ENCODE data around the gene RNF167. TPM values are rescaled to one million over a fixed set of nuclear protein-coding genes. Genes with fewer than 3 reads are reported as not detected.

The RNF167 gene
- total and polyA plus RNA-seq, 2 of the 13 experiments (the other 11 are each of a cell fraction or from before 2014, with no cell fraction given), result 44.1 to 45.4 TPM

DNA sequence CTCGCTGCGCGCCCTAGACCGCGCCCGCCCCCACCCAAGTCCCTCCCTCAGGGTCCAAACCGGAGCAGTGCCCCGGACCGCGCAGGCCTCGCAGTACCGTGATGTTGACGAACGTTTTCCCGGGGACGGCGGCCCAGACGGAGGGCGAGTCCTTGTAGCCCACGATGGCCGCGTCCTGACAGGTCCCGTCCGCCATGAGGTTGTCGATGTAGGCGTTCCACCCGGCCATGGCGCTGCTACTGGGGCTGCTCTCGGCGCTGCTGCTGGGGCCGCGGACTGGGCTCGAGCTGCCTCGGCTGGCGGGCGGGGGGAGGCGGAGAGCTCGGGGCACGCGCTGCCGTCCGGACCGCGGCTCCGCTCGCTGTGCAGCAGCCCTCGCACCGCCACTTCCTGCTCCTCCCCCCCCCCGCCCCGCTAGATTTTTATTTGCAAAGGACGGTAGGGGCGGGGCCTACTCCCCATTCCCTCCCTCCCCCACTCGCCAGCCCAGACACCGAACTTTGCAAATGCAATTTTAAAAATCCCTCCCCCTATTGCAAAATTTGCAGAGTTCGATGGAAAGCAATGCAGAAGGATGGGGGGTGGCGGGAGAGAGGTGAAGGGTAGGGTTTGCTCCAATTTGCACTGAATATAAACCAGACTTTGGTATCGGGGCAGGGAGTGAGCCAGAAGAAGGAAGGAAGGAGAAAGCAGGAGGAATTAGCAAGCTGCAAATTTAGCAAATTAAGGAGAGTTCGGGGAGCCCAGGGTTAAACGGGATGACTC is 8.3 kb downstream of the RNF167 start, which contains the start of gene PFN1 (continued):
- TF ChIP-seq AGO2 (optimal IDR thresholded peaks at IDR 0.05; ENCODE audit: low read depth, low read length) (peak; percentile 87), RFXANK (CRISPR knock-in tag; IDR thresholded peaks at IDR 0.05) (no peak), NPAS2 (CRISPR knock-in tag; IDR thresholded peaks at IDR 0.05; ENCODE audit: borderline replicate concordance) (no peak), BORCS8-MEF2B (CRISPR knock-in tag; IDR thresholded peaks at IDR 0.05) (peak; percentile 62; the same call in 1 of the 2 replicates), ZEB1 (IDR thresholded peaks at IDR 0.05; ENCODE audit: insufficient replicate concordance, low read depth) (no peak), ZBTB3 (CRISPR knock-in tag; IDR thresholded peaks at IDR 0.05; ENCODE audit: borderline replicate concordance, low read depth) (no peak), REL (CRISPR knock-in tag; conservative IDR thresholded peaks at IDR 0.05) (peak; percentile 94), ELF1 (CRISPR knock-in tag; IDR thresholded peaks at IDR 0.05) (no peak; the same call in 1 of the 2 replicates), ZFP41 (CRISPR knock-in tag; IDR thresholded peaks at IDR 0.05; ENCODE audit: borderline replicate concordance) (no peak), ZSCAN31 (CRISPR knock-in tag; IDR thresholded peaks at IDR 0.05; ENCODE audit: low read depth) (0 out of 2 replicates have a peak, but pooled peaks have one; percentile 58)
- TF ChIP-seq, protein P1, sequence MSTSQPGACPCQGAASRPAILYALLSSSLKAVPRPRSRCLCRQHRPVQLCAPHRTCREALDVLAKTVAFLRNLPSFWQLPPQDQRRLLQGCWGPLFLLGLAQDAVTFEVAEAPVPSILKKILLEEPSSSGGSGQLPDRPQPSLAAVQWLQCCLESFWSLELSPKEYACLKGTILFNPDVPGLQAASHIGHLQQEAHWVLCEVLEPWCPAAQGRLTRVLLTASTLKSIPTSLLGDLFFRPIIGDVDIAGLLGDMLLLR (CRISPR knock-in tag; IDR thresholded peaks at IDR 0.05), result no peak; the same call in 1 of the 2 replicates
- TF ChIP-seq, protein P2, sequence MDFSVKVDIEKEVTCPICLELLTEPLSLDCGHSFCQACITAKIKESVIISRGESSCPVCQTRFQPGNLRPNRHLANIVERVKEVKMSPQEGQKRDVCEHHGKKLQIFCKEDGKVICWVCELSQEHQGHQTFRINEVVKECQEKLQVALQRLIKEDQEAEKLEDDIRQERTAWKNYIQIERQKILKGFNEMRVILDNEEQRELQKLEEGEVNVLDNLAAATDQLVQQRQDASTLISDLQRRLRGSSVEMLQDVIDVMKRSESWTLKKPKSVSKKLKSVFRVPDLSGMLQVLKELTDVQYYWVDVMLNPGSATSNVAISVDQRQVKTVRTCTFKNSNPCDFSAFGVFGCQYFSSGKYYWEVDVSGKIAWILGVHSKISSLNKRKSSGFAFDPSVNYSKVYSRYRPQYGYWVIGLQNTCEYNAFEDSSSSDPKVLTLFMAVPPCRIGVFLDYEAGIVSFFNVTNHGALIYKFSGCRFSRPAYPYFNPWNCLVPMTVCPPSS (IDR thresholded peaks at IDR 0.05), result no peak
- TF ChIP-seq, protein P3, sequence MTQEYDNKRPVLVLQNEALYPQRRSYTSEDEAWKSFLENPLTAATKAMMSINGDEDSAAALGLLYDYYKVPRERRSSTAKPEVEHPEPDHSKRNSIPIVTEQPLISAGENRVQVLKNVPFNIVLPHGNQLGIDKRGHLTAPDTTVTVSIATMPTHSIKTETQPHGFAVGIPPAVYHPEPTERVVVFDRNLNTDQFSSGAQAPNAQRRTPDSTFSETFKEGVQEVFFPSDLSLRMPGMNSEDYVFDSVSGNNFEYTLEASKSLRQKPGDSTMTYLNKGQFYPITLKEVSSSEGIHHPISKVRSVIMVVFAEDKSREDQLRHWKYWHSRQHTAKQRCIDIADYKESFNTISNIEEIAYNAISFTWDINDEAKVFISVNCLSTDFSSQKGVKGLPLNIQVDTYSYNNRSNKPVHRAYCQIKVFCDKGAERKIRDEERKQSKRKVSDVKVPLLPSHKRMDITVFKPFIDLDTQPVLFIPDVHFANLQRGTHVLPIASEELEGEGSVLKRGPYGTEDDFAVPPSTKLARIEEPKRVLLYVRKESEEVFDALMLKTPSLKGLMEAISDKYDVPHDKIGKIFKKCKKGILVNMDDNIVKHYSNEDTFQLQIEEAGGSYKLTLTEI (CRISPR knock-in tag; conservative IDR thresholded peaks at IDR 0.05), result no peak
- TF ChIP-seq, protein P4, sequence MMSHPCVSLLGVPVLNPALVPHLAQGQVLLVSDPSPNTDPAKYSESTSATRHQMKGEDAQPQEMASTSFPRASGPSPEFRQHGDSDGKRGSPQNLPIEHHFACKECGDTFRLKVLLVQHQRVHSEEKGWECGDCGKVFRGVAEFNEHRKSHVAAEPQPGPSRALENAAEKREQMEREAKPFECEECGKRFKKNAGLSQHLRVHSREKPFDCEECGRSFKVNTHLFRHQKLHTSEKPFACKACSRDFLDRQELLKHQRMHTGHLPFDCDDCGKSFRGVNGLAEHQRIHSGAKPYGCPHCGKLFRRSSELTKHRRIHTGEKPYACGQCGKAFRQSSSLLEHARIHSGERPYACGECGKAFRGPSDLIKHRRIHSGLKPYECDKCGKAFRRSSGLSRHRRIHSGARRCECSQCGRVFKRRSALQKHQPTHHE (CRISPR knock-in tag; IDR thresholded peaks at IDR 0.05; ENCODE audit: borderline replicate concordance), result peak; percentile 58; the same call in 1 of the 2 replicates
- TF ChIP-seq, protein P5, sequence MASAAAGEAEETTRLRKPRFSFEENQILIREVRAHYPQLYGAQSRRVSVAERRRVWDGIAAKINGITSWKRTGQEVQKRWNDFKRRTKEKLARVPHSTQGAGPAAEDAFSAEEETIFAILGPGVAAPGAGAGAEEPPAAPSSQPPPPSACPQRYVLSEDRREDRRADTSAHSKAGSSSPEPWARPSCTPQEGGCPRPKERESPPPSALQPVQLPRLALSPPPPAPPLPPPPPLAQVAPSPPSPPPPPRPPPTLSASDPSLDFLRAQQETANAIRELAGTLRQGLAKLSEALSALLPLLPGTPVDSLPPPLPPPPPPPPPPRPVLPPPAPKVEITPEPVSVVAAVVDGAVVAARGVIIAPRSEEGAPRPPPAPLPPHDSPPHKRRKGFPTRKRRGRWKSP (CRISPR knock-in tag; IDR thresholded peaks at IDR 0.05), result no peak; the same call in 1 of the 2 replicates
- TF ChIP-seq, protein P6, sequence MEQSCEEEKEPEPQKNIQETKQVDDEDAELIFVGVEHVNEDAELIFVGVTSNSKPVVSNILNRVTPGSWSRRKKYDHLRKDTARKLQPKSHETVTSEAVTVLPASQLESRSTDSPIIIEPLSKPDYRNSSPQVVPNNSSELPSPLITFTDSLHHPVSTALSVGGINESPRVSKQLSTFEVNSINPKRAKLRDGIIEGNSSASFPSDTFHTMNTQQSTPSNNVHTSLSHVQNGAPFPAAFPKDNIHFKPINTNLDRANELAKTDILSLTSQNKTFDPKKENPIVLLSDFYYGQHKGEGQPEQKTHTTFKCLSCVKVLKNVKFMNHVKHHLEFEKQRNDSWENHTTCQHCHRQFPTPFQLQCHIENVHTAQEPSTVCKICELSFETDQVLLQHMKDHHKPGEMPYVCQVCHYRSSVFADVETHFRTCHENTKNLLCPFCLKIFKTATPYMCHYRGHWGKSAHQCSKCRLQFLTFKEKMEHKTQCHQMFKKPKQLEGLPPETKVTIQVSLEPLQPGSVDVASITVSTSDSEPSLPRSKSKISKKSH (CRISPR knock-in tag; IDR thresholded peaks at IDR 0.05; ENCODE audit: borderline replicate concordance), result peak; percentile 33; the same call in 1 of the 2 replicates

All from HepG2 (cell line).